ENCODE data around the gene METTL2B.
"Not testable (repeated sequence)": the region's sequence is repeated elsewhere in the genome, so short reads cannot be mapped to it uniquely, and the experiment has no call there.

DNA sequence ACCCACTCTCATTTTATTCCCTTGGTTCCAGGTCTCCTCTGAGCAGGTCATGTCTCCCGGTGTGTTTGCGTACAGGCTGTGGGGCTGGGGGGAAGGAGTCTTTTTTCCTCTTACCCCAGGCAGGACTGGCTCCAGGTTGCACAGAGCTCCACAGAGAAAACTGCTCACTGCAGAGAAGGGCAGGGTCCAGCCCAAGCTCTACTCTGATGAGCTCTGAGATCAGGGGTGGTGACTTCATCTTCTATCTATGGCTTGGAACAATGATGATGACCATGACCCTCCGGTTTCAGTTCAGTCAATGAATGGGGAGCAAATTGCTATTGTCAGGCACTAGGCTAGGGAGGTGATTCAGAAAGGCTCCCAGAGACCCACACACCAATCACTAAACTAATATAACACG, 49.0 kb downstream of the METTL2B start:
- TF ChIP-seq, protein P1, sequence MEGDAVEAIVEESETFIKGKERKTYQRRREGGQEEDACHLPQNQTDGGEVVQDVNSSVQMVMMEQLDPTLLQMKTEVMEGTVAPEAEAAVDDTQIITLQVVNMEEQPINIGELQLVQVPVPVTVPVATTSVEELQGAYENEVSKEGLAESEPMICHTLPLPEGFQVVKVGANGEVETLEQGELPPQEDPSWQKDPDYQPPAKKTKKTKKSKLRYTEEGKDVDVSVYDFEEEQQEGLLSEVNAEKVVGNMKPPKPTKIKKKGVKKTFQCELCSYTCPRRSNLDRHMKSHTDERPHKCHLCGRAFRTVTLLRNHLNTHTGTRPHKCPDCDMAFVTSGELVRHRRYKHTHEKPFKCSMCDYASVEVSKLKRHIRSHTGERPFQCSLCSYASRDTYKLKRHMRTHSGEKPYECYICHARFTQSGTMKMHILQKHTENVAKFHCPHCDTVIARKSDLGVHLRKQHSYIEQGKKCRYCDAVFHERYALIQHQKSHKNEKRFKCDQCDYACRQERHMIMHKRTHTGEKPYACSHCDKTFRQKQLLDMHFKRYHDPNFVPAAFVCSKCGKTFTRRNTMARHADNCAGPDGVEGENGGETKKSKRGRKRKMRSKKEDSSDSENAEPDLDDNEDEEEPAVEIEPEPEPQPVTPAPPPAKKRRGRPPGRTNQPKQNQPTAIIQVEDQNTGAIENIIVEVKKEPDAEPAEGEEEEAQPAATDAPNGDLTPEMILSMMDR (CRISPR knock-in tag; IDR thresholded peaks at IDR 0.05), result not testable (repeated sequence)
- TF ChIP-seq NAIF1 (CRISPR knock-in tag; IDR thresholded peaks at IDR 0.05; ENCODE audit: borderline replicate concordance); FOXM1 (CRISPR knock-in tag; IDR thresholded peaks at IDR 0.05); ZNF224 (CRISPR knock-in tag; IDR thresholded peaks at IDR 0.05); NCOA2 (CRISPR knock-in tag; IDR thresholded peaks at IDR 0.05); SUZ12 (IDR thresholded peaks at IDR 0.05; ENCODE audit: low read depth, low read length); ZNF160 (CRISPR knock-in tag; IDR thresholded peaks at IDR 0.05): not testable (repeated sequence)
- TF ChIP-seq POLR2A (IDR thresholded peaks at IDR 0.05; ENCODE audit: insufficient read depth in 1 of 2, low read depth in 2 of 2, low read length in 2 of 2) (0 out of 4 replicates have a peak, but pooled peaks of 1 of the 2 experiments have one; percentile 17), CREB1 (IDR thresholded peaks at IDR 0.05) (peak; percentile 24; the same call in 1 of the 2 replicates), CREB1 (CRISPR knock-in tag; IDR thresholded peaks at IDR 0.05) (0 out of 2 replicates have a peak, but pooled peaks have one; percentile 18)
- TF ChIP-seq, protein P2, sequence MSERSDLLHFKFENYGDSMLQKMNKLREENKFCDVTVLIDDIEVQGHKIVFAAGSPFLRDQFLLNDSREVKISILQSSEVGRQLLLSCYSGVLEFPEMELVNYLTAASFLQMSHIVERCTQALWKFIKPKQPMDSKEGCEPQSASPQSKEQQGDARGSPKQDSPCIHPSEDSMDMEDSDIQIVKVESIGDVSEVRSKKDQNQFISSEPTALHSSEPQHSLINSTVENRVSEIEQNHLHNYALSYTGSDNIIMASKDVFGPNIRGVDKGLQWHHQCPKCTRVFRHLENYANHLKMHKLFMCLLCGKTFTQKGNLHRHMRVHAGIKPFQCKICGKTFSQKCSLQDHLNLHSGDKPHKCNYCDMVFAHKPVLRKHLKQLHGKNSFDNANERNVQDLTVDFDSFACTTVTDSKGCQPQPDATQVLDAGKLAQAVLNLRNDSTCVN (CRISPR knock-in tag; IDR thresholded peaks at IDR 0.05; ENCODE audit: borderline replicate concordance), result not testable (repeated sequence)
- TF ChIP-seq, protein P3, sequence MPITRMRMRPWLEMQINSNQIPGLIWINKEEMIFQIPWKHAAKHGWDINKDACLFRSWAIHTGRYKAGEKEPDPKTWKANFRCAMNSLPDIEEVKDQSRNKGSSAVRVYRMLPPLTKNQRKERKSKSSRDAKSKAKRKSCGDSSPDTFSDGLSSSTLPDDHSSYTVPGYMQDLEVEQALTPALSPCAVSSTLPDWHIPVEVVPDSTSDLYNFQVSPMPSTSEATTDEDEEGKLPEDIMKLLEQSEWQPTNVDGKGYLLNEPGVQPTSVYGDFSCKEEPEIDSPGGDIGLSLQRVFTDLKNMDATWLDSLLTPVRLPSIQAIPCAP (CRISPR knock-in tag; IDR thresholded peaks at IDR 0.05; ENCODE audit: low read depth), result not testable (repeated sequence)
